GM18519 (cell line): ENCODE data around the gene RELB.

Source experiments
- ATAC-seq: cut with Tn5 transposase; IDR thresholded peaks from one replicate; pipeline ENCODE4 v1.9.1; 2021; ENCODE audit warnings: mild to moderate bottlenecking, moderate library complexity; ENCODE audit not compliant: unreplicated experiment, low FRiP score

The RELB gene

GRCh38 chr19:45076851-45077730 is 75.8 kb downstream of the RELB start:
- ATAC-seq: no peak

GRCh38 chr19:45078390-45079062 is 77.3 kb downstream of the RELB start:
- ATAC-seq: no peak

GRCh38 chr19:45079063-45079910 is 78.0 kb downstream of the RELB start, which contains the start of gene GEMIN7:
TSS of gene GEMIN7 (plus strand) at chr19:45079260. CDS start at chr19:45090115, 10,855 bp downstream.
- ATAC-seq: no peak

DNA sequence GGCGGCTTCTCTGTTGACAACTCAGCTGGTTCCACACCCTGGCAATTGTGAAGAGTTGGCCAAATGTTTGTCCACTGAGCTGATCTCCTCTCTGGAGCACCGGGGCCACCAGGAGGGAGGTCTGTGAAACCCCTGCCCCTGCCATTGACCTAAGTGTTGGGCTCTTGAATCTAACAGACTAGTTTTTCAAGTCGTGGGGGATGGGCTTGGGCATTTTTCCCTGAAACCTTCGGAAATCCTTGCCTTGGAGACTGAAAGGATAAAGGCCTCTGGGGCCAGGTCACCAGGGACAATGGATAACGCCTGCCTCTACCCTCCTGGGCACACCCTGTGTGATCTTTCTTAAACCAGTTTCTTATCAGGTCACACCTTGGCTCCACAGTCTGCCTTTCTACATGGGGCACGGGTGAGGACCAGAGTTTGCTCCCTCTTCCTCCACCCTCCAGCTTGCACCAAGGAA is 78.7 kb downstream of the RELB start:
- ATAC-seq: no peak

DNA sequence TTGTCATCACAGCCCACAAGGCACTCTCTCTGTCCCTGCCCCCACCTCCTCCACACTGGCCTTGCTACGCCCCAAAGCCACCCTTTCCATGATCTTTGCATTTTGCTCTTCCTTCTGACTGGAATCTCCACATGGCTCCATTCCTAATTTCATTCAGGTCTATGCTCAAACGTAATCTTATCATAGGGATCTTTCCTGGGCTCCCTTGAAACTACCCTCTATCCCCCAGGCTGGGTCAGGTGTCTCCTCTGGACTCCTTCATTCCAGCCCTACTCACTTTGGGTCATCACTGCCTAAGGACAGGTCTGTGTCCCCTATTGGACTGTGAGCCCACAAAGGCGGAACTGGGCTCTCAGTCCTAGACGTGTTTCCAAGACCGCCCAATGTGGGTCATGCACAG is 80.9 kb downstream of the RELB start:
- ATAC-seq: no peak

GRCh38 chr19:45086480-45086879 is 85.2 kb downstream of the RELB start:
- no peak for ATAC-seq

GRCh38 chr19:45087531-45087930 is 86.3 kb downstream of the RELB start:
- ATAC-seq: no peak
